Hypothalamus (tissue), 51 donors: ENCODE results near the gene GOLPH3.
"Not testable (repeated sequence)": the region's sequence is repeated elsewhere in the genome, so short reads cannot be mapped to it uniquely, and the experiment has no call there.

Experiments
- DNase-seq, 51 donors: peaks; one replicate each; lab custom pipeline; 2025; lab: John Stamatoyannopoulos, UW

The GOLPH3 gene

DNA sequence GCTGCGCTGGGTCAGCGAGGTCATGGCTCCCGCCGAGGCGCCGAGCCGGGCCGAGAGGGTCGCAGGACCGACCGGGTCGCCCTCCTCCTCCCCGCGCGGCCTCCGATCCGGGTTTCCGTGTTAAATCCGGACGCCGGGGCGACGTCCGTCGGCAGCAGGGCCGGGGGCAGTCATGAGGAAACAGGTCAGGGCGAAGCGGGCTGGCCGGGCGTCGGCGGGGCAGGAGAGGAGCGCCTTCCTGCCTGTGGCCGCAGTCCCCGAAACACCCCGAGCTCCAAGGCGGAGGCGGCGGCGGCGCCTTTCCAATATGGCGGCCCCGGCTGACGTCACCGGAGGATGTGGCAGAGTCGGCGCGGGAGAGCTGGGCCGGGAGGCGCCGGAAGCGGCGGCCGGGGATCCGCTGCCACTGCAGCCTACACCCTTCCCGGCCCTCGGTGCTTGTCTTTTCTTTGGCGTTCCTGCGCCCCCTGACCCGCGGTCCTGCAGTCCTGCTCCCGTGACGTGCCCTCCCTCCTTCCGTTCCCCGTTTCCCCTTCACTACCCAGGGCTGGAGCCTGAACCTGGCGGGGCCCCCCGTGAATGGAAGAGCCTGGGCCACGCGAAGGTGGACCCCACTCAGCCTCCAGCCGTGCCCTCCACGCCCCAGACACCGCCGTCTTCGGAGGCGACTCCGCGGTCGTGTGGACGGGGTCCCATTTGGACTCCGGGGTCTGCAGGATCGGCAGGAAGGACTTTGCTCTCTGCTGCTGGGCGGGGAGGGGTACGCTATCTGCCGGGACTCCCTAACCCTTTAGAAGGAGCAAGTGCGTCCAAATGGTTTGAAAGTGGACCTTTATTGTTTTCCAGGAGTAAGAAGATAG is at the start of gene GOLPH3:
Gene GOLPH3, minus strand, starts transcription at position 309 of the 860 bp plus-strand sequence. Its CDS starts 285 bp downstream, at position 24.
- DNase-seq = peak; percentile 43 to 93 (median 80)

DNA sequence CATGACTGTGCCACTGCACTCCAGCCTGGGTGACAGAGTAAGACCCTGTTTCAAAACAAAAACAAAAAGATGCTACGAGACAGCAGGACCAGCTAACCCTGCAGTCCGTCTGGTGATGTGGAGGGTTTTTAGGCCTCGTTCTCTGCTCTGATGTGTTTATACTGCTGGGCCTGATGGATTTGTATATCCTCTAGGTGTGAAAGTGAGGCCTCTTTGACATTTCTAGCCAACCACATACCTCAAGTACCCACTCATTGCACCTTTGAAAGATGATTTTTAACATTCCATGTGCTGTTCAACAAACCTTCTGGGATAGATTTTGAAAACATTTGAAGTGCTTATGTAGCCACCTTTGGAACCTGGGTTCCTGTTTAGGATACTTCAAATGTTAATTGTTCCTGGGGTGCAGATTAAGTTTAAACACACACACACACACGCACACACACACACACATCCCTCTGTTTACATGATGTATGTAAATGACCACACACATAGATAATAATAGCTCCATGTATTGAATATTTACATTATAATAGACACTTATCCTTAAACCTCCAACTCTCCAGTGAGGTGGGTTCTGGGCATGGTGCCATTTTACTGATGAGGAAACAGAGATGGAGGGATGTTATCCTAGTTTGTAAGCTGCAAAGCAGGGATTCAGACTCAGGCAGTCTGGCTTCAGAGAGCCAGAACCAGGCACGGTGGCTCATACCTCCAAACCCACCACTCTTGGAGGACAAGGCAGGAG is 48.8 kb upstream of the GOLPH3 start:
- DNase-seq = no peak

DNA sequence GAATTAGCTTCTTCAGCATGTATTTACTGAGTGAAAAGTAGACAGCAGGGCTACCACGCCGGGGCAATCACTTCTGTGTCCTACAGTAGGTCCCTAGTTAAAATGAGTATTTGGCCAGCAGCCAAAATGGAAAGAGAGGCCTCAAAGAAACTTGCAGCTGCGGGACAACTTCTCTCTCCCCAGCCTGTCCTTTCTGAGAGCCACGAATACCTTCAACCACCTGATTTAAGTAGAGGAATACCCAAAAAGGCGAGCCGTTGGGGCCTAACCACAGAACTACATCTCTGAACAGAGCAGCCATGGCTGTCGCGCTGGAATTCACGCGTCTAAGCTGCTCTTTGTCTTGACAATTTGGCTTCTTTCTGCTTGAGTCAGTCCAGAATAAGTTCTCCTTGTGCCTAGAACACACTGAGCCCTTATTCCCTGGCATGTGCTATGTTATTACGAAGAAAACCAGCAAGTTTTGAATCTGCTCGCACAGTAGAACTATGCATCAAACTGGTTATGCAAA is 43.8 kb upstream of the GOLPH3 start:
- peak in 31 of 51 donors; percentile 7 to 71 (median 31) for DNase-seq

DNA sequence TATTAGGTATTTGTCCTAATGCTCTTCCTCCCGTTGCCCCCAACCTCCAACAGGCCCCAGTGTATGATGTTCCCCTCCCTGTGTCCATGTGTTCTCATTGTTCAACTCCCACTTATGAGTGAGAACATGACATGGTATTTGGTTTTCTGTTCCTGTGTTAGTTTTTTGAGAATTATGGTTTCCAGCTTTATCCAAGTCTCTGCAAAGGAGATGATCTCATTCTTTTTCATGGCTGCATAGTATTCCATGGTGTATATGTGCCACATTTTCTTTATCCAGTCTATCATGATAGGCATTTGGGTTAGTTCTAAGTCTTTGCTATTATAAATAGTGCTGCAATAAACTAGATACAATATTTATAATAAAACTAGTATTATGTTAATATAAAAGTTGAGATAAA is 40.2 kb upstream of the GOLPH3 start:
- not testable (repeated sequence) for DNase-seq

DNA sequence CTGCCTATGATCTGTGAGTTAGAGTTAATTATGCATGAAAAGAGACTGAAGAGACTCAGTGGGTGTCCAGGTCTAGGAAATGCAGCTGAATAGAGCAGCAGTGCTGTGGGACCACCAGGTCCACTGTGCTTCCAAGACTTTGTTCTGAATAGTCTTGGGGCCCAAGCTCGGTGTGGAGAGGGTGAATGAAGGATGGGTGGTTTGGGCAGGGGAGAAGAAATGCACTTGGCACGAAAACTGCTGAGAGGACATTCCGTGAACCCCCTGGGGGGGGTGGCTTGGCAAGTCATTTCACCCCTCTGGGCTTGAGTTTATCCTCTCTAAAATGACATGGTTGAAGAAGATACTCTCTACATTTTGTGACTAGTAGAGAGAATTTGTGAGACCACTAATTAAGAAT is 36.0 kb upstream of the GOLPH3 start:
- DNase-seq = no peak

DNA sequence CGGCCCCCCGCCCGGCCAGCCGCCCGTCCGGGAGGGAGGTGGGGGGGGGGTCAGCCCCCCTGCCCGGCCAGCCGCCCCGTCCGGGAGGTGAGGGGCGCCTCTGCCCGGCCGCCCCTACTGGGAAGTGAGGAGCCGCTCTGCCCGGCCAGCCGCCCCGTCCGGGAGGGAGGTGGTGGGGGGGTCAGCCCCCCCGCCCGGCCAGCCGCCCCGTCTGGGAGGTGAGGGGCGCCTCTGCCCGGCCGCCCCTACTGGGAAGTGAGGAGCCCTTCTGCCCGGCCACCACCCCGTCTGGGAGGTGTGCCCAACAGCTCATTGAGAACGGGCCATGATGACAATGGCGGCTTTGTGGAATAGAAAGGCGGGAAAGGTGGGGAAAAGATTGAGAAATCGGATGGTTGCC is 34.7 kb upstream of the GOLPH3 start:
- not testable (repeated sequence) for DNase-seq

DNA sequence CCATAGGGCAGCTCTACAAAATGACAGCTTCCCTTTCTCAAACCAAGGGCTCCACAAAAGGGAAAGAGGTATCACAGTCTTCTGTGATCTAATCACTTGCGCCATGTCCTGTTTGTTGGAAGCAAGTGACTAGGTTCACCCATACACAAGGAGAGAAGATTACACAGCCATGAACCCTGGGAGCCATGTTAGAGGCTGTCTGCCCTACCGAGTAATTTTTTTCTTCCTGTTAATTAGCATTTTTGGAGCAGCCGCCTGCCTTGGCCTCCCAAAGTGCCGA is 33.2 kb upstream of the GOLPH3 start:
- DNase-seq = no peak

DNA sequence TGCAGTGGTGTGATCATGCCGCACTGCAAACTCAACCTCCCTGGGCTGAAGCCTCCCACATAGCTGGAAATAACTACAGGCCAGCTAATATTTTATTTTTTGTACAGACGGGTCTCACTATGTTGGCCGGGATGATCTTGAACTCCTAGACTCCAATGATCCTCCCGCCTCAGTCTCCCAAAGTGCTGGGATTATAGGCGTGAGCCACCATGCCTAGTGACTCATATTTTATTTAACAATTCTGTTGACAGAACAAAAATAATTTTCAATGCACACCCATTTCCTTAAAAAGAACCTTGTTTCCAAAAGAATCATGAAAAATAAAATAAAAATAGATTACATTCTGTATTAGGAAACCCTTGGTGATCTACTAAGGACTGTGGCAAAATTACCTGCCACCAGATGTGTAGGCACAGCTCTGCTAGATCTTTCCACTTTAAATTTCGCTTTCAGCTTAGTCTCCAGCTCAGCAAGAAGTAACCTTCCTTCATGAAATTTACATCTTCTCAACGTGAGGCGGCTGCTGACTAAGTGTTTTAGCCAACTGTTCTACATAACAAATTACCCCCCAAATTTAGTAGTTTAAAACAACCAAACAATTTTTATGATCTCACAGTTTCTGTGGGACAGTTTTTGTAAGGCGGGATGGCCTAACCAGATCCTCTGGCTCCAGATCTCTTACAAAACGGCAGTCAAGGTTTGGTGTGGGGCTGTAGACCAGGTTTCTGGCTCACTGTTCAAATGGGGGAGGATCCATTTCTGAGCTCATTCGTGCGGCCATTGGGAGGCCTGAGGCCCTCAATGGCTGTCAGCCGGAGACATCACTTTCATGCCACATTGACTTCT is 32.6 kb upstream of the GOLPH3 start:
- DNase-seq = no peak

DNA sequence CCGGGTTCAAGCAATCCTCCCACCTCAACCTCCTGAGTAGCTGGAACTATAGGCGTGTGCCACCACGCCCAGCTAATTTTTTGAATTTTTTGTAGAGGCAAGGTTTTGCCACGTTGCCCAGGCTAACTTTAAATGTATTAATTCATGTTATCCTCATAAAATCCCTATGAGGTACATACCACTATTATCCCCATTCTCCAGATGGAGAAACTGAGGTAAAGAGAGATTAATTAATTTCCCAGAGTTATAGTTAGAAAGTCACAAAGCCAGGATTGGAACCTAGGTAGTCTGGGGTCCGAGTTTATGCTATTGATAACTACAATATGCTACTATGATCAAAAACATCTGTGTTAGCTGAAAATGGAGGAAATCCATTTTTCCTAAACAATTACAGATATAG is 31.9 kb upstream of the GOLPH3 start:
- DNase-seq = no peak

DNA sequence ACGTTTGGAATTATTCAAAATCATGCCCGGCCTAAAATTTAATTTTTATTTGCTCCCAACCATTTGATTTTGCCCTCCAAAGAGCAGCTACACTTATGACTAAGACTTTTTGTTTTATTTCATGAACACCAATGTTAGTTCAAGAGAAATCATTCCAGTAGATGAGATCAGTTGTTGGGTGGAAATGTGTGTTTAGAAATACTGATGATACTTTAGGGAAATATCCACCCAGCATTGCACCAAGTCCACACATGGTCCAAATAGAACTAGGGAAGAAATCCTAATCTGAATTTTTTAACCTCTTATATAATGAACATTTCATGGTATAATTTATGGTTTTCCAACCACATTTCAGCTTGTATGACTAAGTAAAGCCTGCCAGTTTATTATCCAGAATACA is 28.3 kb upstream of the GOLPH3 start:
- DNase-seq = no peak

DNA sequence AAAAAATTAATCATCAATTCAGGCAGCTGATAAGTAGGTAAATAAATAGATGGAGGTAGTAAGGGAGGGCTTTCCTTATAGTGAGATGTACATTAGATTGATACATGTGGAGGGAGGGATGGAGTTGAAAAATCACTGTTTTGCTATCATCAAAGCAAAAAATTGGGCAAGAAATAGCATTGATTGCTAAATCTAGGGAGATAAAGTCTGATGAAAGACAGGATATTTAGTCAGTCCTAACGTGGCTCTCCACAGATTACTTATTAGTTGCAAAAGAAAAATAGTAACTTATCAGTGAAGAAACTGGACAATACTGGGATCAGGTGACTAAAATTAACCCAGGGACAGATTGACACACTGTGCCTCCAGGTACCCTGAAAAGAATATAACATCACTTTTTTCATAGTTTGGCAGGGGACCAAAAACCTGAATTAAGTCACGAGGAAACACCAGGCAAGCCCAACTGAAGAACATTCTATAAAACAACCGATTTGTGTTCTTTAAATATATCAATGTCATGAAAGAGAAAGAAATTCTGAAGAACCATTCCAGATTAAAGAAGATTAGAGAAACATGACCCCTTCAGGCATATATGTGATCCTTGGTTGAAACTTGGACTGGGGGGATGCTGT is 27.1 kb upstream of the GOLPH3 start:
- no peak for DNase-seq

DNA sequence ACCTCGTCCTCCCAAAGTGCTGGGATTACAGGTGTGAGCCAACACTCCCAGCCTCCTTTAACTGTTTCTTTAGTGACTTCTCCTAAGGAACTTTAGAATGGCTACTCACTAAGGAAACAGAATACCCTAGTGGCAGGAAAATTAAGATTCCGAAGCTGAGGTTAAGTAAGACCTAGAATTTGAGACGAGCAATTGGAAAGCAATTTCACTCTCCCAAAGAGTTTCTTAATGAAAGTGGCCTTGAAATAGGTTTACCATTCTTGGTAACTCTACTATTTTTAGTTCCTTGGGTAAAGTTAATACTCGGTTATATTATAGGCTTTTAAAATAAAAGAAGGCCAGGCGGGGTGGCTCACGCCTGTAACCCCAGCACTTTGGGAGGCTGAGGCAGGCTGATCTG is 22.9 kb upstream of the GOLPH3 start:
- no peak for DNase-seq

DNA sequence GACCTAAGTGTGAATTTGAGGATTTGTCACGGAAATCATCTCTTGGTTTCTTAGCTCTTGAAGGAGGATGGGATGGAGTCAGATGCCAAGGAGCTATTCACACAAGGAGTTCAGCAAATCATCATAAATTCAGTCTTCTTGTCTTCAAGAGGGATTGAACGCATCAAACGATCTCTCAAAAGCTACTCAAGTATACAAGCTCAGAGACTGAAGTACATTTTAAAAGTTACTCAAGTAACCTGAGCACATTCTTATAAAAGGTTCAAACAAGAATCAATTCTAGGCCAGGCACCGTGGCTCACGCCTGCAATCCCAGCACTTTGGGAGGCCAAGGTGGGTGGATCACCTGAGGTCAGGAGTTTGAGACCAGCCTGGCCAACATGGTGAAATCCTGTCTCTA is 21.1 kb upstream of the GOLPH3 start:
- no peak for DNase-seq

DNA sequence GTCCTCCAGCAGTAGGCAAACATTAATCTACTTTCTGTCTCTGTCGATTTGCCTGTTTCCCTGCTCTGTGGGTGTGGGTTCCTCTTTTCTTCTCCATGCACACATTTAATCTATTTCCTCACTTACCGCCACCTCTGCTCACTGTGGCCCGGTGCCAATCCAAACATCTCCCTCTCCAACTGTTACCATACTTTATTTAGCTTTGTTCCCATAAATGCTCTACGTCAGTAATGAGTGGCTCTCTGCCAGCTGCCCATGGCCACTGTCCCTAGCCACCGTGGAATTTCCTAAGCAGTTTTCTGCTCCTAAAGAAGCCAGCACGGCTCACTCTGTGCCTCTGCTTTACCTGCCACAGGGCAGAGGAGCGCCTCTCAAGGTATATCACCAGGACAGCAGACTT is 19.5 kb upstream of the GOLPH3 start:
- DNase-seq = peak in 17 of 51 donors; percentile 2 to 44 (median 9)

DNA sequence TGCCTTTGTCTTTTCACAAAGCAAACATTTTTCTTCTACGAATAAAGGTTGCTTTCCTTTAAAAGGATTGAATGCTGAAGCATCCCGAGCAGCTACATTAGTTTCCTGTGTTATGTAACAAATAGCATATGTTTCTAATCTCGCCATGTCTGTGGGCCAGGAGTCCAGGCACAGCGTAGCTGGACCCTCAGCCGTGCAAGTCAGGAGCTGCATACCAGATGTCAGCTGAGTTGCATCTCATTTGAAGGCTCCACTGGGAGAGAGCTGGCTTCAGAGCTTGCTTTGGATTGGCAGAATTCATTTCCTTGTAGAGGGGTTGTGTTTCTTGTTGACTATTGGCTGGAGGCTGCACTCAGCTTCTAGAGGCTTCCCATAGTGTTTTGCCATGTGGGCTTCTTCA is 16.0 kb upstream of the GOLPH3 start:
- DNase-seq = no peak

DNA sequence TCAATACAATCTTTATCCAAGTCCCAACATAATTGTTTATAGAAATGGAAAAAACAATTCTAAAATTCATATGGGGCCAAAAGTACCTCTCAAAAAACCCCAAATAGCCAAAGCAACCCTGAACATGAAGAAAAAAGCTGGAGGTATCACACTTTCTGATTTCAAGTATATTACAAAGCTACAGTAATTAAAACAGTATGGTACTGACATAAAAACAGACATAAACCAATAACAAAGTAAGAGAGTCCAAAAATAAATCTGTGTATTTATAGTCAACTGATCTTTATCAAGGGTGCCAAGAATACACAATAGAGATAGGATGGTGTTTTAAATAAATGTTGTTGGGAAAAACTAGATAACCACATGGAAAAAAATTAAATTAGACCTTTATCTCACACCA is 13.6 kb upstream of the GOLPH3 start:
- no peak for DNase-seq

DNA sequence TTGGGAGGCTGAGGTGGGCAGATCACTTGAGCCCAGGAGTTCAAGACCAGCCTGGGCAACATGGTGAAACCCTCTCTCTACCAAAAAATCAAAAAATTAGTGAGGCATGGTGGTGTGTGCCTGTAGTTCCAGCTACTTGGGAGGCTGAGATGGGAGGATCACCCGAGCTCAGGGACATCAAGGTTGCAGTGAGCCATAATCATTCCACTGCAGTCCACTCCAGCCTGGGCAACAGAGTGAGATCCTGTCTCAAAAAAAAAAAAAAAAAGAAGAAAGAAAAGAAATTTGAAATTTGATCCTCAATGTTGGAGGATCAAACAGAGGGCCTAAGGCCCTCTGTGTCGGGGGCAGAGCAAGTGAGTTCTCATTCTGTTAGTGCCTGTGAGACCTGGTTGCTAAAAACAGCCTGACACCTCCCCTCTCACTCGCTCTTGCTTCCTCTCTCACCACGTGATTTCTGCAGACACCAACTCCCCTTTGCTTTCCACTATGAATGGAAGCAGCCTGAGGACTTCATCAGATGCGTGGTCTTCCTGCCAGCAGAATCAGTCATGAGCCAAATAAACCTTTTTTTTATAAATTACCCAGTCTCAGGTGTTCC is 8.4 kb upstream of the GOLPH3 start:
- no peak for DNase-seq

DNA sequence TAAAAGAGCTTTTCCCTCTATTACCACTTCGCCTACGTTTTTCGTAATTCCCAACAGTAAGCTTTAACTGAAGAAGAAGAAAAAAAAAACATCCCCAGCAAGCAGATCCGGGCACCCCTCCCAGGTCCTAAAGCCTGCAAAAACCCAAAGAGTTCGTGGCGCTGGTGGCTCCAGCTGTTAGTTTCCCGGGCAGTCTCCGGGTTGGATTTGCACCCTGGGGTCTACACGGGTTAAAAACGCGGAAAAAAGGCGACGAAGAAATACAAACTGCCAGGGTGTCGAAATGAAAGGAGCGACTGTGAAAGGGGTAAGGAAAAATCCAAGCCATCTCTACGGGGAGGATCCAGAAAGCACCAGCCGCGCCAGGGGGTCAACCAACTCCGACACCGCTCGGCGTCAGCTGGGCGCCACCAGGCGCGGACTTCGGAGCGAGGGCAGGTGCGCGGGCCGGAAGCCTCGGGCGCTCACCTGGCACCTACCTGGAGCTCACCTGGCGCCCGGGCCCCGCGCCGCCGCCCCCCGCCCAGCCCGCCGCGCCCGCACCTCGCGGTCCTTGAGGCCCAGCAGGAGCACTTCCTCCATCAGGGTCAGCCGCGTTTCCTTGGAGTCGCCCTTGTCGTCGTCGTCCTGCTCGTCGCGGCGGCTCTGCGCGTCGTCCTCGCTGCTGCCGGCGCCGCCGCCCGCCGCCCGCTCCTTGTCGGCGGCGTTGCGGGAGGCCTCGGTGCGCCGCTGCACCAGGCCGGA is 680 bp downstream of the GOLPH3 start:
- peak in 44 of 51 donors; percentile 10 to 71 (median 44) for DNase-seq

DNA sequence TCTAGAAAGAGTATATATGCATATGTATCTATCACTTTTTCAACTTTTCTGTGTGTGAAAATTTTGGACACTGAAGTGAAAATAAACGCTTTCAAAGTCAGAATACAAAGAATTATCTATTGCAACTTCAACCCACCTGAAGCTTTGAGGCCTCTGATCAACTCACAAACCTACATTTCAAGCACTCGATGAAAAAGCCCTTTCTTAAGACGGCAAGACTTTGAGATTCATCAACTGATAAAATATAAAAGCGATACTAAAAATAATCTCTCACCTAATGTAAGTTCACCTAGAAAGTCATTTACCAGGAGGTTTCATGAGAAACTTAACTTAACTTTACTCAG is 1.2 kb downstream of the GOLPH3 start:
- peak in 1 of 51 donors; percentile 54 for DNase-seq
